ENCODE data around the gene MICB.

The MICB gene

GRCh38 chr6:31559958-31560696 is 62.2 kb downstream of the MICB start:
- DNase-seq (ENCODE audit: low read depth), result peak; percentile 67
- no peak for TF ChIP-seq CTCF (conservative IDR thresholded peaks at IDR 0.05; ENCODE audit: low read length)
- H3K4me3 ChIP-seq (ENCODE audit: low read length), result no peak overlapping the region

- no peak overlapping the region for H3K4me3 ChIP-seq (ENCODE audit: low read length)
- DNase-seq (ENCODE audit: low read depth), result no peak
- no peak for TF ChIP-seq CTCF (conservative IDR thresholded peaks at IDR 0.05; ENCODE audit: low read length)
These were observed 62.7 kb downstream of the MICB start for GRCh38 chr6:31560697-31561058.

Data from AG10803 (cell line).